Naive thymus-derived CD4-positive, alpha-beta T cell (primary cell): ENCODE measurements around the gene RASA3. TPM values are rescaled to one million over a fixed set of nuclear protein-coding genes. Genes with fewer than 3 reads are reported as not detected.
"Not testable (repeated sequence)": the region's sequence is repeated elsewhere in the genome, so short reads cannot be mapped to it uniquely, and the experiment has no call there.

Experiments
- ATAC-seq: fragments of 150-1000 bp; cut with Tn5 transposase; 2 replicates; pipeline ENCODE4 v1.10.0; 2021; ENCODE audit warnings: mild to moderate bottlenecking, moderate library complexity
- CTCF ChIA-PET: fragments of 350-600 bp; sonication (Branson Sonifier 250); formaldehyde crosslinking; loops from one replicate; lab custom pipeline; 2021; ENCODE audit warnings: antibody characterized with exemption; lab: Charles Lee
- POLR2A ChIA-PET: fragments of 350-600 bp; sonication (Branson Sonifier 250); formaldehyde crosslinking; loops from one replicate; lab custom pipeline; 2021; ENCODE audit warnings: antibody characterized with exemption, inconsistent platforms; lab: Charles Lee
- DNase-seq, 9 donors: peaks; one replicate each; pipeline versions ENCODE4 v3.0.0 to v3.0.0-alpha.2; 2020 to 2022; ENCODE audit warnings: mixed read lengths in 1 of 9
- H3K27ac ChIP-seq: one replicate; pipeline ENCODE4 v1.7.0; 2013; ENCODE audit warnings: mild to moderate bottlenecking, low read depth, low read length, moderate library complexity
- H3K27me3 ChIP-seq, 2 donors: one replicate each; pipeline ENCODE4 v1.7.0; 2013; ENCODE audit warnings: low read length in 2 of 2, mild to moderate bottlenecking in 2 of 2, moderate library complexity in 2 of 2; ENCODE audit not compliant: control insufficient read depth in 2 of 2, insufficient read depth in 2 of 2
- H3K36me3 ChIP-seq, 3 experiments: 1 replicate in 2 of 3; 2 replicates in 1 of 3; pipeline ENCODE4 v1.7.0; 2013; ENCODE audit warnings: low read length in 3 of 3, mild to moderate bottlenecking in 3 of 3, moderate library complexity in 1 of 3; ENCODE audit not compliant: insufficient read depth in 3 of 3, control insufficient read depth in 2 of 3
- H3K4me1 ChIP-seq, 2 donors: one replicate each; pipeline ENCODE4 v1.7.0; 2013; ENCODE audit warnings: low read length in 2 of 2, mild to moderate bottlenecking in 2 of 2, moderate library complexity in 1 of 2; ENCODE audit not compliant: control insufficient read depth in 2 of 2, insufficient read depth in 2 of 2
- H3K4me3 ChIP-seq: 2 replicates; pipeline ENCODE4 v1.7.0; 2013; ENCODE audit warnings: mild to moderate bottlenecking, low read length
- H3K9me3 ChIP-seq, 3 experiments: 1 replicate in 2 of 3; 2 replicates in 1 of 3; pipeline ENCODE4 v1.7.0; 2013; ENCODE audit warnings: low read length in 3 of 3; ENCODE audit not compliant: control insufficient read depth in 2 of 3
- H3K27ac Mint-ChIP-seq, 9 donors: one replicate each; pipeline ENCODE4 v1.8.0; 2020 to 2022; ENCODE audit warnings: mixed read lengths in 9 of 9, mild to moderate bottlenecking in 8 of 9, moderate library complexity in 5 of 9, inconsistent platforms in 2 of 9
- H3K27me3 Mint-ChIP-seq, 5 donors: one replicate each; pipeline ENCODE4 v1.8.0; 2021 to 2022; ENCODE audit warnings: mixed read lengths in 5 of 5, mild to moderate bottlenecking in 1 of 5
- H3K36me3 Mint-ChIP-seq, 5 donors: one replicate each; pipeline ENCODE4 v1.8.0; 2020 to 2022; ENCODE audit warnings: mixed read lengths in 5 of 5, mild to moderate bottlenecking in 3 of 5, inconsistent platforms in 1 of 5
- H3K4me1 Mint-ChIP-seq, 7 donors: one replicate each; pipeline ENCODE4 v1.8.0; 2020 to 2022; ENCODE audit warnings: mixed read lengths in 7 of 7, mild to moderate bottlenecking in 3 of 7, inconsistent platforms in 1 of 7
- H3K4me3 Mint-ChIP-seq, 10 donors: one replicate each; pipeline ENCODE4 v1.8.0; 2020 to 2022; ENCODE audit warnings: mild to moderate bottlenecking in 10 of 10, mixed read lengths in 10 of 10, moderate library complexity in 6 of 10, inconsistent platforms in 2 of 10
- H3K9me3 Mint-ChIP-seq, 11 donors: one replicate each; pipeline ENCODE4 v1.8.0; 2020 to 2022; ENCODE audit warnings: mixed read lengths in 11 of 11, mild to moderate bottlenecking in 4 of 11, inconsistent platforms in 1 of 11, moderate library complexity in 1 of 11
- intact Hi-C, 2 donors: fragments of 100-400 bp; cut with micrococcal nuclease; formaldehyde crosslinking; loops; one replicate each; pipeline ENCODE4 v1.15.1; 2023
- polyA plus RNA-seq, 2 donors: library from polyadenylated mRNA; unstranded; fragments of 300-500 nt; fragmentation: Illumina TruSeq; gene quantifications; one replicate each; pipeline ENCODE4 v1.2.3, GENCODE V29; 2021
- total RNA-seq, 6 experiments: library from RNA in 5 of 6; stranded (reverse) in 5 of 6; gene quantifications; 1 replicate in 5 of 6; 2 replicates in 1 of 6; pipeline ENCODE4 v1.2.3 and lab custom pipeline; 2021 to 2026

Gene RASA3
- total and polyA plus RNA-seq, 7 experiments from 2014 or later, result 109 to 227 (median 195) TPM

DNA sequence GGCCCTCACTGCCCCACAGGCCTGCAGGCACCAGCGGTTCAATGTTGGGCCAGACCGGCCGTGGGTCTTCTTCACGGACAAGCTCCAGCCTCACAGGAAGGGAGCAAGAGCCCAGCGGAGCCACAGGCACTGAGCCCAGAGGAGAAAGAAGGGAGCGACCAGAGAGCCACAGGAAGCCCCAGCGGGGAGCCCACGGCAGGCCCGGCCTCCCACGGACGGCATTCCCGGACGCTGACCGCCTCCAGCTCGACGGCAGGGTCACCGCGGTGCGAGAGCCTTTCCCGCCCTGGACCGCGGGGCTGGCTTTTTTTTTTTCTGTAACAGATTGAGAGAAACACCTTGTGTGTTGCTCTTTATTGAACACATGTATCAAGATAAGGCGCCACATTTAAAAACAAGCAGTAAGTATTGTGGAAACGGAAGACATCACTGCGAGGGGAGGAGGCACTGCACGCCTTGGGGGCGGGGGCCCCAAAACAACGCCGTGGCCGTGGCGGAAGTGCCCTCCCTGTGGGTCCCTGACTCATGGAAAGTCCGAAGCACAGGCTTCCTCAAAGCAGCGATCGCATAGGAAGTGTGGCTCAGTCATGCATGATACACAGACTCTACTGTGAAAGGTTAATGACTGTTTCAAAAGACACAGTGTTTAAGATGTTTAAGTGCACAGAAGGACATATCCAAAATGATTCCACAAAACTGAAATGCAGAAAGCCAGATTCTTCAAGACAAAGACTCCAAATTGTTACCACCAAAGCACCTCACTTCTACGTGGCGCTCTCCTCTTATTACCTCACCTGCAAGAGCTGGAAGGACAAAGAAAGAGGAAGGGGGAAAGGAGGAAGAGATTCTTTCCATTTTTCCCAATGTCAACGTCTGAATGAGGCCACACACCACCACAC lies 3.5 kb downstream of the RASA3 start:
- no peaks in the 10 kb centered on the region for H3K27me3 ChIP-seq
- peaks cover 0 to 5% (median 0%) of the 10 kb centered on the region in 5 donors for H3K27me3 Mint-ChIP-seq
- no peaks in the 10 kb centered on the region for H3K9me3 ChIP-seq
- H3K27ac Mint-ChIP-seq, result peak overlapping the region; percentile 82 to 100 (median 99)
- peaks cover 0 to 39% (median 0%) of the 10 kb centered on the region in 3 experiments for H3K36me3 ChIP-seq
- H3K4me1 Mint-ChIP-seq, result peaks cover 52 to 77% (median 67%) of the 10 kb centered on the region in 7 donors
- peak overlapping the region; percentile 90 for H3K4me3 ChIP-seq
- ATAC-seq (peak; percentile 79), DNase-seq (peak; percentile 63 to 92 (median 83))
- H3K36me3 Mint-ChIP-seq, result peaks cover 19 to 54% (median 34%) of the 10 kb centered on the region in 5 donors
- intact Hi-C loops, result loop anchor here (1.0 kb wide), 6 partner anchors 14 to 312 kb away; no protein-coding TSS in a partner anchor
- H3K4me3 Mint-ChIP-seq, result peak overlapping the region; percentile 96 to 100 (median 100)
- H3K27ac ChIP-seq, result peak overlapping the region; percentile 85
- POLR2A ChIA-PET, result interaction anchor here (0.9 to 13.0 kb wide), 13 partner anchors 11 to 153 kb away, joined by 3 to 137 read pairs (median 23); partner anchors contain the start of gene UPF3A
- H3K9me3 Mint-ChIP-seq, result peaks cover 0 to 12% (median 0%) of the 10 kb centered on the region in 11 donors
- CTCF ChIA-PET, result interaction anchor here (0.6 to 2.2 kb wide), 6 partner anchors 12 to 97 kb away, joined by 3 to 8 read pairs (median 4); no protein-coding TSS in a partner anchor
- peaks cover 60 to 65% of the 10 kb centered on the region in 2 donors for H3K4me1 ChIP-seq

DNA sequence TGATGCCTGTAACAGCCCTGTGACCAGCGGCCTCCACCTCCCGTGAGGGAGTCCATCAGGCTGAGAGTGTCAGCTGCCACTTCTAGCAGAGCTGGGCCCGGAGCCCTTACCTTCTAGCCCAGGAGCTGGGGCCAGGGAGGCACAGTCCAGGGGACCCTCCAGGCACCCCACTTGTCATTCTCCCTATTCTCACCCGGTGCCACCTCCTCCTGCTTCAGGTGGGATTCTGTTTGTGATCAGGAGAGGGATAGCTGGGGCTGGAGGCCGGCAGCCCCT lies 4.1 kb downstream of the RASA3 start:
- Histone ChIP-seq H3K4me1 (peaks cover 65 to 69% of the 10 kb centered on the region in 2 donors), H3K27ac (peak overlapping the region; percentile 85), H3K27me3 (no peaks in the 10 kb centered on the region), H3K4me3 (peak overlapping the region; percentile 90), H3K9me3 (no peaks in the 10 kb centered on the region), H3K36me3 (peaks cover 0 to 39% (median 0%) of the 10 kb centered on the region in 3 experiments)
- intact Hi-C loops, result no loop called here
- ChIA-PET CTCF (interaction anchor here (0.6 to 2.2 kb wide), 5 partner anchors 16 to 98 kb away, joined by 3 to 8 read pairs (median 3); no protein-coding TSS in a partner anchor), POLR2A (interaction anchor here (1.2 to 13.0 kb wide), 8 partner anchors 10 to 98 kb away, joined by 4 to 137 read pairs (median 36); no protein-coding TSS in a partner anchor)
- Mint-ChIP-seq H3K4me3 (peak overlapping the region; percentile 80 to 100 (median 100)), H3K4me1 (peaks cover 55 to 80% (median 67%) of the 10 kb centered on the region in 7 donors), H3K9me3 (peaks cover 0 to 11% (median 0%) of the 10 kb centered on the region in 11 donors), H3K27ac (peak overlapping the region; percentile 73 to 100 (median 97)), H3K36me3 (peaks cover 20 to 53% (median 34%) of the 10 kb centered on the region in 5 donors), H3K27me3 (peaks cover 0 to 3% (median 0%) of the 10 kb centered on the region in 5 donors)
- ATAC-seq, result no peak
- no peak for DNase-seq

DNA sequence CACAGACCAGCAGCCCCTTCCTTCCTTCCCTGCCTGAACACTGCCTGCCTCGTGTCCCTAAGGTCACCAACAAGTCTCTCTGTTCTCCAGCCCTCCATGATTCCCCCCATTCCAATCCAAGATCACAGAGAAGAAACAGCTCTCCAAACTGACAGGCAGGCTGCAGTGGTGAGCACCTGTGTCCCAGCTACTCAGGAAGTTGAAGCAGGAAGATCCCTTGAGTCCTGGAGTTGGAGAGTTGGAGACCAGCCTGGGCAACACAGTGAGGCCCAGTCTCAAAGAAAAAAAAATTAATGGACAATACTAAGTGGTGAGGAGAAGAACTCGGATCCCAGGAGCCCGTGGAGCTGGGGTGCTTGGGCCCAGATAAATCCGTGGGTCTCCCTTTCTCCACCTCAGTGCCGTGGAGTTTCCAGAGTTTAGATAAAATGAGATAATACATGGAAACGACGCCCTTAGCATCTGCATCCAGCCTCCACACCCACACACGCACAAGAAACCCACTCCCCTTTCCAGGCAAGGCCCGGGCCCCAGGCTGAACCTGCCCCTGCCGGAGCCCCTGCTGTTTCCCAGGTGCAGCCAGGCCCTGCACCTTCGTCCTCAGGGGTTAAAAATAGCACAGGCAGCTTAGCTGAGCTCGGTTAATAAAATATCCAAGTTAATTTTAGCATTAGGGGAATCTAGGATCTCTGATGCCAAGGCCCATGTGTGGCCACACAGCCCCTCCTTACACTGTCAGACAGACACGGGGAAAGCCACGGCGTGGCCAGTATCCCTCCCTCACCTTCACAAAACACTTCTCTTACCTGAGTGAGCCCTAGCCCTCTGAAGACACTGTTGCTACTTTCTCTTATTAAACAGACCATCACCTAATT lies 4.7 kb downstream of the RASA3 start:
- H3K36me3 ChIP-seq, result peaks cover 0 to 39% (median 0%) of the 10 kb centered on the region in 3 experiments
- Mint-ChIP-seq H3K4me3 (peak overlapping the region; percentile 80 to 100 (median 100)), H3K36me3 (peaks cover 23 to 56% (median 38%) of the 10 kb centered on the region in 5 donors), H3K9me3 (peaks cover 0 to 11% (median 0%) of the 10 kb centered on the region in 11 donors), H3K27ac (peak overlapping the region; percentile 61 to 100 (median 97)), H3K4me1 (peaks cover 59 to 86% (median 72%) of the 10 kb centered on the region in 7 donors), H3K27me3 (peaks cover 0 to 3% (median 0%) of the 10 kb centered on the region in 5 donors)
- intact Hi-C loops, result no loop called here
- peaks cover 70 to 75% of the 10 kb centered on the region in 2 donors for H3K4me1 ChIP-seq
- ChIA-PET CTCF (interaction anchor here (0.6 to 2.2 kb wide), 7 partner anchors 16 to 98 kb away, joined by 3 to 8 read pairs (median 3); no protein-coding TSS in a partner anchor), POLR2A (interaction anchor here (0.6 to 13.0 kb wide), 8 partner anchors 13 to 134 kb away, joined by 4 to 137 read pairs (median 18); no protein-coding TSS in a partner anchor)
- ATAC-seq (no peak), DNase-seq (peak in 1 of 9 donors; percentile 7)
- H3K9me3 ChIP-seq, result no peaks in the 10 kb centered on the region
- H3K27ac ChIP-seq, result peak overlapping the region; percentile 85
- no peaks in the 10 kb centered on the region for H3K27me3 ChIP-seq
- H3K4me3 ChIP-seq, result peak overlapping the region; percentile 90

DNA sequence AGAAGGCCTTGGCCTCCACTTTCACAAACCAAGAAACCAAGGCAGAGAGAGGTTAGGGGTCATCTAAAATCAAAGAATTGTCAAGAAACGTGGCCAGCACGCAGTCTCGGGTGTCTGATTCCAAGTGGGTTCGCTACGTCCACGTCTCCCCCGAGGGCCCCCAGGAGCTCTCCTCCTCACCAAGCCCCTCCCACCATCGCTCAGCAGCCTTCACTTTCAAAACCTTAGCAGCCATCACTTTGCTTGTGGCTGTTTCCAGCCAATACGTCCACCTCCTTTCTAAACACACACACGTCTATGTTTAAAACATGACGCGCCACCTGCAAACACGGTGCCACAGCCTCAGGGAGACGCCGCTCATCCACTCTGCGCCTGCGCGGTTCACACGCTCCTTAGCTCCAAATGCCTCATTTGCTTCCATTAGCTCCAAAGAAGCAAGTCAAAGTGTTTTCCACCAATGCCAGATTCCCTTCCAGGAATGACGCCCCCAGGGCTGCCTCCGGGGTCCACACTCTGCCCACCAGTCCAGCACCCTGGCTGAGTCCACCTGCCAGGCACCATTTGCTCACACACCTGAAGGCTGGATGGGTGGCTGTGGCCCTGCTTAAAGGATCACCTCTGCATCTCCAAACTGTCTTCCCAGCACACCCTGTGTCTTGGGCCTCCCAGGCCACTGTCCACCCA lies 5.5 kb downstream of the RASA3 start:
- CTCF ChIA-PET, result interaction anchor here (0.7 to 2.2 kb wide), 8 partner anchors 13 to 99 kb away, joined by 3 to 7 read pairs (median 3); no protein-coding TSS in a partner anchor
- Mint-ChIP-seq H3K36me3 (peaks cover 23 to 56% (median 38%) of the 10 kb centered on the region in 5 donors), H3K27me3 (peaks cover 0 to 3% (median 0%) of the 10 kb centered on the region in 5 donors), H3K27ac (peak overlapping the region; percentile 61 to 100 (median 97)), H3K9me3 (peaks cover 0 to 11% (median 0%) of the 10 kb centered on the region in 11 donors), H3K4me3 (peak overlapping the region; percentile 80 to 100 (median 100)), H3K4me1 (peaks cover 61 to 92% (median 77%) of the 10 kb centered on the region in 7 donors)
- H3K4me3 ChIP-seq, result peak overlapping the region; percentile 90
- no peaks in the 10 kb centered on the region for H3K27me3 ChIP-seq
- H3K36me3 ChIP-seq, result peaks cover 0 to 36% (median 0%) of the 10 kb centered on the region in 3 experiments
- H3K9me3 ChIP-seq, result no peaks in the 10 kb centered on the region
- peaks cover 78 to 83% of the 10 kb centered on the region in 2 donors for H3K4me1 ChIP-seq
- intact Hi-C loops, result no loop called here
- no peak for DNase-seq
- POLR2A ChIA-PET, result interaction anchor here (0.6 to 13.0 kb wide), 9 partner anchors 14 to 133 kb away, joined by 3 to 137 read pairs (median 6); no protein-coding TSS in a partner anchor
- peak overlapping the region; percentile 85 for H3K27ac ChIP-seq
- no peak for ATAC-seq

DNA sequence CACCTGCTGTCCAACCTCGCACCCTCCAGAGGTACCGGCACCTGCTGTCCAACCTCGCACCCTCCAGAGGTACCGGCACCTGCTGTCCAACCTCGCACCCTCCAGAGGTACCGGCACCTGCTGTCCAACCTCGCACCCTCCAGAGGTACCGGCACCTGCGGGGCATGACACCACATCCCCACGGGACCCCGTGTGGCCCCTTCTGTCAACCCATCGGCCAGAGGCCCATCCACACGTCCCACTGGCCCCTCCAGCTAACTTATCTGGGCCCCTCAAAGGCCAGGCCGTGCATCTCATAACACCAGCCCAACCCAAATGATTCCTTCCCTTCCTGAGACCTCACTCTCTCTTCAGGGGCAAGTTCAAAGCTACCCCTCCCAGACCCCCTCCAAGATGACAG lies 6.3 kb downstream of the RASA3 start:
- peaks cover 87 to 91% of the 10 kb centered on the region in 2 donors for H3K4me1 ChIP-seq
- intact Hi-C loops, DNase-seq, ATAC-seq, H3K9me3 ChIP-seq, H3K4me3 ChIP-seq, H3K27me3 ChIP-seq, H3K9me3 Mint-ChIP-seq, H3K27me3 Mint-ChIP-seq: not testable (repeated sequence)
- peaks cover 0 to 35% (median 0%) of the 10 kb centered on the region in 3 experiments for H3K36me3 ChIP-seq
- H3K4me1 Mint-ChIP-seq, result peaks cover 68 to 93% (median 84%) of the 10 kb centered on the region in 7 donors
- peak overlapping the region; percentile 66 to 100 (median 97) for H3K27ac Mint-ChIP-seq
- H3K4me3 Mint-ChIP-seq, result peak overlapping the region; percentile 80 to 100 (median 100)
- peaks cover 22 to 55% (median 29%) of the 10 kb centered on the region in 5 donors for H3K36me3 Mint-ChIP-seq
- ChIA-PET CTCF (interaction anchor here (0.6 to 2.2 kb wide), 7 partner anchors 14 to 100 kb away, joined by 3 to 7 read pairs (median 3); no protein-coding TSS in a partner anchor), POLR2A (interaction anchor here (1.1 to 13.0 kb wide), 9 partner anchors 9 to 100 kb away, joined by 3 to 137 read pairs (median 4); no protein-coding TSS in a partner anchor)
- peak overlapping the region; percentile 85 for H3K27ac ChIP-seq
